ENCODE results near the gene CFAP97. TPM values are rescaled to one million over a fixed set of nuclear protein-coding genes. Genes with fewer than 3 reads are reported as not detected.
A peak's percentile ranks its signal among the peaks of the same experiment; 100 is the strongest.

The CFAP97 gene
- total RNA-seq, 2 donors from 2014 or later, result 12.2 to 22.4 TPM

- Histone ChIP-seq H3K4me3 (no peak overlapping the region), H3K27me3 (no peaks in the 10 kb centered on the region), H3K4me1 (no peaks in the 10 kb centered on the region), H3K9me3 (no peaks in the 10 kb centered on the region), H3K36me3 (no peaks in the 10 kb centered on the region), H3K9ac (ENCODE audit: low read depth in 2 of 2, low read length in 2 of 2) (no peak overlapping the region), H3K27ac (no peak overlapping the region)
- intact Hi-C loops (cut with DNase I), result loop anchor here (10.0 kb wide), 1 partner anchor 411 kb away; no protein-coding TSS in a partner anchor
- DNase-seq, result peak; percentile 90
- peak; percentile 87 for TF ChIP-seq CTCF (IDR thresholded peaks at IDR 0.05)
Observed at GRCh38 chr4:185183622-185184281, 20.0 kb downstream of the CFAP97 start.

GRCh38 chr4:185182239-185182638 is 21.6 kb downstream of the CFAP97 start:
- no peak for DNase-seq
- no peaks in the 10 kb centered on the region for H3K36me3 ChIP-seq
- no peaks in the 10 kb centered on the region for H3K4me1 ChIP-seq
- H3K27me3 ChIP-seq, result no peaks in the 10 kb centered on the region
- H3K9me3 ChIP-seq, result no peaks in the 10 kb centered on the region
- intact Hi-C loops (cut with DNase I), result loop anchor here (10.0 kb wide), 1 partner anchor 413 kb away; no protein-coding TSS in a partner anchor
- H3K4me3 ChIP-seq, result no peak overlapping the region
- no peak for TF ChIP-seq CTCF (IDR thresholded peaks at IDR 0.05)
- H3K27ac ChIP-seq, result no peak overlapping the region
- H3K9ac ChIP-seq (ENCODE audit: low read depth in 2 of 2, low read length in 2 of 2), result no peak overlapping the region

GRCh38 chr4:185179488-185179887 is 24.3 kb downstream of the CFAP97 start:
- intact Hi-C loops (cut with DNase I), result no loop called here

GRCh38 chr4:185171373-185172071 is 32.3 kb downstream of the CFAP97 start:
- intact Hi-C loops (cut with DNase I), result no loop called here

More at GRCh38 chr4:185179488-185179887, 24.3 kb downstream of the CFAP97 start:
- TF ChIP-seq CTCF (IDR thresholded peaks at IDR 0.05), result no peak
- Histone ChIP-seq H3K36me3 (no peaks in the 10 kb centered on the region), H3K4me1 (no peaks in the 10 kb centered on the region), H3K27me3 (no peaks in the 10 kb centered on the region), H3K4me3 (no peak overlapping the region), H3K9me3 (no peaks in the 10 kb centered on the region), H3K9ac (ENCODE audit: low read depth in 2 of 2, low read length in 2 of 2) (no peak overlapping the region), H3K27ac (no peak overlapping the region)
- DNase-seq, result no peak

GRCh38 chr4:185167234-185167633 is 36.6 kb downstream of the CFAP97 start:
- Histone ChIP-seq H3K4me3 (no peak overlapping the region), H3K9me3 (no peaks in the 10 kb centered on the region), H3K9ac (ENCODE audit: low read depth in 2 of 2, low read length in 2 of 2) (no peak overlapping the region), H3K27ac (no peak overlapping the region), H3K27me3 (no peaks in the 10 kb centered on the region), H3K4me1 (no peaks in the 10 kb centered on the region), H3K36me3 (no peaks in the 10 kb centered on the region)
- intact Hi-C loops (cut with DNase I), result no loop called here
- DNase-seq, result no peak
- no peak for TF ChIP-seq CTCF (IDR thresholded peaks at IDR 0.05)

More at GRCh38 chr4:185171373-185172071, 32.3 kb downstream of the CFAP97 start:
- Histone ChIP-seq H3K27me3 (no peaks in the 10 kb centered on the region), H3K9ac (ENCODE audit: low read depth in 2 of 2, low read length in 2 of 2) (no peak overlapping the region), H3K4me3 (no peak overlapping the region), H3K27ac (no peak overlapping the region), H3K4me1 (no peaks in the 10 kb centered on the region), H3K36me3 (no peaks in the 10 kb centered on the region), H3K9me3 (no peaks in the 10 kb centered on the region)
- TF ChIP-seq CTCF (IDR thresholded peaks at IDR 0.05), result no peak
- no peak for DNase-seq
